ENCODE results near the gene CYP3A4.

DNA sequence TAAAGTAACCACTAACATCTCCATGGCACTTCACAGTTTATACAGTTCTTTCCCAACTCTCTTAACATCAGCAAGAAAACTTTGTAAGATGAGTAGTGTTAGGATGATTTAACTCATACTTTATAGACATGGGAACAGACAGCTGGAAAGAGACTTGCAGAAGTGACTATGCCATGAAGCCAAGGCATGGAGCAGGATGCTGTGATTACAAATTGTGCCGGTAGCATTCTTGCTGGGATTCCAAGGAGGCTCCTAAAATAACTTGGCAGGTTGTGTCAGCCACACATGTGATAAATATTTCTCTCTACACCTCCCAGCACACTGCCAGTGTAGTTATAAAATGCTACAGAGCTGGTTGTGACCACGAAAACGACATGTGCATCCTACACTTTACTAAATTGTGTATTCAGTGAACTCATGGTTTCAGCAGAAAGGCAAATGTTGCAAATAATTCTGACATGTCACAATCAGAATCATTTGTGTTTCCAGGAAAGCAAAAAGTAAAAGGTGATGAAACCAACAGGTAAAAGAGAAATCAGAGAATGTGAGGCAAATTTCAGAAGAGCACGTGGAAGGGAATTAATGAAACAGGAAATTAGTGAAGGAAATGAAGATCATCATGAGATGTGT, 5.6 kb upstream of the CYP3A4 start:
- TF ChIP-seq, protein P1, sequence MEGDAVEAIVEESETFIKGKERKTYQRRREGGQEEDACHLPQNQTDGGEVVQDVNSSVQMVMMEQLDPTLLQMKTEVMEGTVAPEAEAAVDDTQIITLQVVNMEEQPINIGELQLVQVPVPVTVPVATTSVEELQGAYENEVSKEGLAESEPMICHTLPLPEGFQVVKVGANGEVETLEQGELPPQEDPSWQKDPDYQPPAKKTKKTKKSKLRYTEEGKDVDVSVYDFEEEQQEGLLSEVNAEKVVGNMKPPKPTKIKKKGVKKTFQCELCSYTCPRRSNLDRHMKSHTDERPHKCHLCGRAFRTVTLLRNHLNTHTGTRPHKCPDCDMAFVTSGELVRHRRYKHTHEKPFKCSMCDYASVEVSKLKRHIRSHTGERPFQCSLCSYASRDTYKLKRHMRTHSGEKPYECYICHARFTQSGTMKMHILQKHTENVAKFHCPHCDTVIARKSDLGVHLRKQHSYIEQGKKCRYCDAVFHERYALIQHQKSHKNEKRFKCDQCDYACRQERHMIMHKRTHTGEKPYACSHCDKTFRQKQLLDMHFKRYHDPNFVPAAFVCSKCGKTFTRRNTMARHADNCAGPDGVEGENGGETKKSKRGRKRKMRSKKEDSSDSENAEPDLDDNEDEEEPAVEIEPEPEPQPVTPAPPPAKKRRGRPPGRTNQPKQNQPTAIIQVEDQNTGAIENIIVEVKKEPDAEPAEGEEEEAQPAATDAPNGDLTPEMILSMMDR (conservative IDR thresholded peaks at IDR 0.05 in 1 of 2, IDR thresholded peaks at IDR 0.05 in 1 of 2; ENCODE audit: low read depth in 1 of 2, low read length in 2 of 2), result no peak
- no peak for TF ChIP-seq EZH2 (IDR thresholded peaks at IDR 0.05; ENCODE audit: low read length, missing control alignments)
